GM10248 (cell line): ENCODE data around the gene DDX52.

Experiments
- CTCF ChIA-PET: fragments of 300-600 bp; sonication (Branson Sonifier 250); formaldehyde crosslinking; extraction: SDS; loops from one replicate; lab custom pipeline; 2021; ENCODE audit warnings: antibody characterized with exemption; lab: Yijun Ruan, JAX
- POLR2A ChIA-PET: fragments of 350-650 bp; sonication (Branson Sonifier 250); formaldehyde crosslinking; extraction: SDS; loops from one replicate; lab custom pipeline; 2020; ENCODE audit warnings: antibody characterized with exemption; lab: Yijun Ruan, JAX
- DNase-seq: peaks from one replicate; pipeline ENCODE4 v3.0.0; 2012; ENCODE audit errors: extremely low spot score
- CTCF ChIP-seq: IDR thresholded peaks from 2 replicates; pipeline ENCODE4 v1.5.1; 2012; ENCODE audit warnings: mild to moderate bottlenecking, low read depth; ENCODE audit errors: extremely low read depth, missing control alignments, control extremely low read depth

The DDX52 gene

GRCh38 chr17:37677021-37677420 lies 33.8 kb upstream of the DDX52 start:
- POLR2A ChIA-PET = no interaction called here
- CTCF ChIA-PET = no interaction called here
- no peak for TF ChIP-seq CTCF
- DNase-seq = no peak

- ChIA-PET CTCF (no interaction called here), POLR2A (no interaction called here)
- no peak for DNase-seq
- no peak for TF ChIP-seq CTCF
Observed at GRCh38 chr17:37676115-37676925, 33.1 kb upstream of the DDX52 start.

- no peak for TF ChIP-seq CTCF
- ChIA-PET POLR2A (no interaction called here), CTCF (no interaction called here)
- DNase-seq = no peak
Observed at GRCh38 chr17:37674511-37674910, 31.3 kb upstream of the DDX52 start.

- CTCF ChIA-PET = no interaction called here
- no peak for TF ChIP-seq CTCF
- POLR2A ChIA-PET = no interaction called here
- no peak for DNase-seq
Observed at GRCh38 chr17:37673386-37673785, 30.1 kb upstream of the DDX52 start.

GRCh38 chr17:37672548-37673078 lies 29.4 kb upstream of the DDX52 start:
- CTCF ChIA-PET = interaction anchor here (0.8 to 1.3 kb wide), 3 partner anchors 9 to 10 kb away, joined by 3 to 5 read pairs (median 3); no protein-coding TSS in a partner anchor
- POLR2A ChIA-PET = no interaction called here
- DNase-seq = no peak
- no peak for TF ChIP-seq CTCF

GRCh38 chr17:37671824-37672547 lies 28.7 kb upstream of the DDX52 start:
- ChIA-PET CTCF (interaction anchor here (0.8 to 1.3 kb wide), 4 partner anchors 8 to 13 kb away, joined by 3 to 5 read pairs (median 3); no protein-coding TSS in a partner anchor), POLR2A (interaction anchor here (0.6 kb wide), 1 partner anchor 265 kb away, joined by 8 read pairs; no protein-coding TSS in a partner anchor)
- DNase-seq = no peak
- no peak for TF ChIP-seq CTCF
